WTC11 (cell line): ENCODE data around the gene TMEM114.

Experiments used
- CTCF ChIP-seq: fragments of 200-600 bp; IDR thresholded peaks from 2 replicates; pipeline ENCODE4 v1.8.0; 2022; ENCODE audit warnings: antibody characterized with exemption
- SMAD3 ChIP-seq: sonication (generic); formaldehyde crosslinking; IDR thresholded peaks from 2 replicates; pipeline ENCODE4 v1.8.0; 2022; ENCODE audit warnings: missing genetic modification reagents, mild to moderate bottlenecking, borderline replicate concordance
- ZNF138 ChIP-seq: sonication (generic); formaldehyde crosslinking; conservative IDR thresholded peaks from 2 replicates; pipeline ENCODE4 v1.8.1; 2022; ENCODE audit warnings: mild to moderate bottlenecking, moderate library complexity, missing genetic modification reagents

DNA sequence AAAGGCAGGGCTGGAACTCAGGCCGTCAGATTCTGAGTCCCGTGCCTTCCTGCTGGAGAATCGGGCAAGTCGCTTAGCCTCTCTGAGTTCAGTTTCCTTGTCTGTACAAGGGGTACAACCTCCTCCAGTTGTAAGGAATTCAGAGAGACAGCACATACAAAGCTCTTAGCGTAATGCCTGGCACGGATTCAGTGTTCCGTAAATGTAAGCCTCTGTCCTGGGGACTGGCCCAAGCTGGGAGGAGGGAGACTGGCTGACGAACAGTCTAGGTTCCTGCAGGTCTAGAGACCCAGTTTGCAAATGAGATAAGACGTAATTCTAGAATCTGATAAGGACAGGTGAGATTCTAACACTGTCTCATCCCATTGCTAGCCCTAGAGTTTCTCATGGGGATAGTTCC, 41.1 kb upstream of the TMEM114 start:
- TF ChIP-seq CTCF (no peak), ZNF138 (CRISPR knock-in tag) (no peak), SMAD3 (CRISPR knock-in tag) (no peak)
